Measurements from ENCODE around the gene AUTS2.

DNA sequence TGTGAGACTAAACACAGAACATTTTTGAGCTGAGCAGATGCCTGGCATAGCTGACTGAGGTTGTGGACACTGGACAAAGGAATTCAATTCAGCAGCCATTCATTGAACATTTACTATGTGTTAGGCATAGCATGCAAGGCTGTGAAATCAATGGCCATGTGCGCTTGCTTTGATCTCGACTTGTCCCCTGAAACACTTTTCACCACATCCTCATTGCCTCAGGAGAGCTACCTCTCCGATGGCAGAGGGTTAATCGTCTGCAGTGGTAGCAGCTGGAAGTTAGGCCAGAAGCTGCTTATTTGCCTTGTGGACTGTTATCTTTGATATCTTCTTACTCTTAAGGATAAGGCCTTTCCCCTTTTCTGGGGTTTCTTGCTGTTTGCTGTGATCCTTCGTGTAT is 297.8 kb downstream of the AUTS2 start:
- TF ChIP-seq STAT5B (CRISPR knock-in tag; IDR thresholded peaks at IDR 0.05) = no peak
- TF ChIP-seq LEF1 (IDR thresholded peaks at IDR 0.05) = no peak
- TF ChIP-seq EP300 (IDR thresholded peaks at IDR 0.05; ENCODE audit: low read length) = no peak
- no peak for TF ChIP-seq SNRNP70 (optimal IDR thresholded peaks at IDR 0.05; ENCODE audit: low read depth, low read length)
- TF ChIP-seq CTCF (IDR thresholded peaks at IDR 0.05 in 2 of 3, conservative IDR thresholded peaks at IDR 0.05 in 1 of 3; ENCODE audit: insufficient read depth in 2 of 3, low read depth in 1 of 3, low read length in 3 of 3) = no peak
- TF ChIP-seq, protein P1, sequence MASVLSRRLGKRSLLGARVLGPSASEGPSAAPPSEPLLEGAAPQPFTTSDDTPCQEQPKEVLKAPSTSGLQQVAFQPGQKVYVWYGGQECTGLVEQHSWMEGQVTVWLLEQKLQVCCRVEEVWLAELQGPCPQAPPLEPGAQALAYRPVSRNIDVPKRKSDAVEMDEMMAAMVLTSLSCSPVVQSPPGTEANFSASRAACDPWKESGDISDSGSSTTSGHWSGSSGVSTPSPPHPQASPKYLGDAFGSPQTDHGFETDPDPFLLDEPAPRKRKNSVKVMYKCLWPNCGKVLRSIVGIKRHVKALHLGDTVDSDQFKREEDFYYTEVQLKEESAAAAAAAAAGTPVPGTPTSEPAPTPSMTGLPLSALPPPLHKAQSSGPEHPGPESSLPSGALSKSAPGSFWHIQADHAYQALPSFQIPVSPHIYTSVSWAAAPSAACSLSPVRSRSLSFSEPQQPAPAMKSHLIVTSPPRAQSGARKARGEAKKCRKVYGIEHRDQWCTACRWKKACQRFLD (CRISPR knock-in tag; IDR thresholded peaks at IDR 0.05) = no peak
